GM12875 (cell line): ENCODE measurements around the gene MAMLD1.

ENCODE experiments used
- H3K4me3 ChIP-seq: one replicate; pipeline ENCODE4 v1.5.1; 2011; ENCODE audit warnings: low read depth, low read length, control low read depth
- TF ChIP-seq, protein P1 (sequence below): IDR thresholded peaks from 2 replicates; pipeline ENCODE4 v1.5.1; 2011; ENCODE audit warnings: low read depth, mild to moderate bottlenecking, control low read depth, inconsistent platforms, low read length, moderate library complexity, borderline replicate concordance; ENCODE audit not compliant: insufficient read depth

The MAMLD1 gene

DNA sequence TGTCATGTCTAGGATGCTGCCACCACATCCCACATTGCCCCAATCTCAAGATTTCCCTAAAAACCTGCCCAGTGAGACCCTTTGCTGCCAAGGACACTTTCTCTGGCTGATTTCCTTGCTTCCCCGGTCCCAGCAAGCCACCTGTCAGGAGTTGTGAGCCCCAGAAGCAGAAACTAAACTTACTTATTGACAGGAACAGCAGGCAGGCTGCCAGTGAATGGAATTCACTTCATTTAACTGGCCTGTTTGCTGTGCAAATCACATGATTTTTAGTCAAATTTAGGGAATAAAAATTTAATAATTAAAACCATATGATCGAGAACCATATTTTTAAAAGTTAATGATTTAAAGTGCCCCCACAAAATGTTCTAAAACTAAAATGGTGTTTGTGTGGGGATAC is 48.5 kb downstream of the MAMLD1 start:
- H3K4me3 ChIP-seq, result no peak overlapping the region
- TF ChIP-seq, protein P1, sequence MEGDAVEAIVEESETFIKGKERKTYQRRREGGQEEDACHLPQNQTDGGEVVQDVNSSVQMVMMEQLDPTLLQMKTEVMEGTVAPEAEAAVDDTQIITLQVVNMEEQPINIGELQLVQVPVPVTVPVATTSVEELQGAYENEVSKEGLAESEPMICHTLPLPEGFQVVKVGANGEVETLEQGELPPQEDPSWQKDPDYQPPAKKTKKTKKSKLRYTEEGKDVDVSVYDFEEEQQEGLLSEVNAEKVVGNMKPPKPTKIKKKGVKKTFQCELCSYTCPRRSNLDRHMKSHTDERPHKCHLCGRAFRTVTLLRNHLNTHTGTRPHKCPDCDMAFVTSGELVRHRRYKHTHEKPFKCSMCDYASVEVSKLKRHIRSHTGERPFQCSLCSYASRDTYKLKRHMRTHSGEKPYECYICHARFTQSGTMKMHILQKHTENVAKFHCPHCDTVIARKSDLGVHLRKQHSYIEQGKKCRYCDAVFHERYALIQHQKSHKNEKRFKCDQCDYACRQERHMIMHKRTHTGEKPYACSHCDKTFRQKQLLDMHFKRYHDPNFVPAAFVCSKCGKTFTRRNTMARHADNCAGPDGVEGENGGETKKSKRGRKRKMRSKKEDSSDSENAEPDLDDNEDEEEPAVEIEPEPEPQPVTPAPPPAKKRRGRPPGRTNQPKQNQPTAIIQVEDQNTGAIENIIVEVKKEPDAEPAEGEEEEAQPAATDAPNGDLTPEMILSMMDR, result no peak

DNA sequence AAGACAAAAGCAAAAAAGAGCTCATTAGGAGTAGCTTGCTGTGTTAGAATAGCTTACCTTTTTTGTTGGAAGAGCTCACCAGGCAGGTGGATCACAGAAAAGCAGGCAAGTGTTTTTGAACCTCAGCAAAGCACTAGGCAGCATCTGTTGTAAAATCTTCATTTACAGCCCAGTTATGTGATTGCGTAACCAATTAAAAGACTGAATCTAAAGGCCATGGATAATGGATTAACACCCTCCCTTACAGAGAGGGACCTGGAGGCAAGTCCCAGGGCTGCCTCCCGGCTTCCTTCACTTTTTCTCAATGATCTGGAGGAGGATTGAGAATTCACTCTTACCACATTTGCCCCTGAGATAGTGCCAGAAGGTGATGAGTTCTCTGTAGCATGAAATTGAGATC is 51.1 kb downstream of the MAMLD1 start:
- TF ChIP-seq, protein P1, result no peak
- H3K4me3 ChIP-seq, result no peak overlapping the region

DNA sequence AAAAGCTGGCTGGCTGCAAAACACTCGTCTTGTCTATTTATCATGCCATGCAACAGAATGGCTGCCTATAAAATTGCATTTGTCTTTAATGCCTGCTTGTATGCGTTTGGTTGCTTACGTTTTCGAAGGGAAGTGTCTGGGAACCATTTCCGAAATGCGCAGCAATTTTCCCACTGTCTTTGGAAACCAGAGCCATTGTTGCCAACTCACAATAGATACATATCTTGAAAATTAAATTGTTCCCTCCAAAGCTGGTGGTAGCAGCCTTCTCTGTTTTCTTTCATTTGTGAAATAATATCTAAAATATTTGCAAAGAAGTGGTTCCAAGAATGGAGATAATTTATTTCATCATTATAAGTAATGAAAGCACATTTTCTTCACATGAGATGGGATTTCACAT is 53.4 kb downstream of the MAMLD1 start:
- H3K4me3 ChIP-seq, result no peak overlapping the region
- TF ChIP-seq, protein P1, result no peak

DNA sequence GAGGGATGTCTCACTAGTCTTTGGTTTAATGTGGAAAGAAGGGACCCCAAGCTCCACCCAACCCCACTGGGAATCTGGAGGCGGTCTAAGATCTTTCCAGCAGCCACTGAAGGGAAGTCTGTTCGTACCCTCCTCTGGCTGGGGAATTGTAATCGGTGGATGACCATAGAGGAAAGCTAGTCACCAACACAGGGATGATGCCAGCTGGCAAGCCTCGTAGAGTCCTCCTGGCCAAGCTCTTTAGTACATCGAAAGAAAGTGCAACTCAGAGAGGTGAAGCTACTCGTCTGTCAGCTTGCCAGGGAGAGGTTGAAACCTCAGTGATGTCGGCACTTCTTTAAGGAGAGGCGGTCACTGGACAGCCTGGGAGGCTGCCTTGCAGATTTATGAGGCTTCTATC is 58.7 kb downstream of the MAMLD1 start:
- TF ChIP-seq, protein P1, result no peak
- no peak overlapping the region for H3K4me3 ChIP-seq

DNA sequence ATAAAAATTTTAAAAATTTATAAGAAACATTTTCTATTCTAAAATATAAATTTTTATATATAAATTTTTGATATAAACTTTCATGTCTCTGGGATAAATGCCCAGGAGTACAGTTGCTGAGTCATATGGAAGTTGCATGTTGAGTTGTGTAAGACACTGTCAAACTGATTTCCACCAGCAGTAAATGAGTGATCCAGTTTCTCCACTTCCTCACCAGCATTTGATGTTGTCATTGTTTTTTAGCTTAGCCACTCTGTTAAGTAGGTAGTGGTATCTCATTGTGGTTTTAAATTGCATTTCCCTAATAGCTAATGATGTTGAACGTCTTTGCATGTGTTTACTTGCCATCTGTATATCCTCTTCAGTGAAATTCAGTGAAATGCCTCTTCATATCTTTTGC is 66.5 kb downstream of the MAMLD1 start:
- TF ChIP-seq, protein P1, result no peak
- no peak overlapping the region for H3K4me3 ChIP-seq

DNA sequence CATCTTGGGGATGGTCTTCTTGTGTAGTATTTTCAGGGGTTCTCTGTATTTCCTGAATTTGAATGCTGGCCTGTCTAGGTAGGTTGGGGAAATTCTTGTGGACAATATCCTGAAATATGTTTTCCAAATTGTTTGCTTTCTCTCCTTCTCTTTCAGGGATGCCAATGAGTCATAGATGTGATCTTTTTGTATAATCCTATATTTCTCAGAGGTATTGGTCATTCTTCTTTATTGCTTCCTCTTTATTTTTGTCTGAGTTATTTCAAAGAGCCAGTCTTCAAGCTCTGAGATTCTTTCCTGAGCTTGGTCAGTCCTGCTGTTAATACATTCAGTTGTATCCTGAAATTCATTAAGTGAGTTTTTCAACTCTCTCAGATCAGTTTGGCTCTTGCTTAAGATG is 73.1 kb downstream of the MAMLD1 start:
- TF ChIP-seq, protein P1, result no peak

DNA sequence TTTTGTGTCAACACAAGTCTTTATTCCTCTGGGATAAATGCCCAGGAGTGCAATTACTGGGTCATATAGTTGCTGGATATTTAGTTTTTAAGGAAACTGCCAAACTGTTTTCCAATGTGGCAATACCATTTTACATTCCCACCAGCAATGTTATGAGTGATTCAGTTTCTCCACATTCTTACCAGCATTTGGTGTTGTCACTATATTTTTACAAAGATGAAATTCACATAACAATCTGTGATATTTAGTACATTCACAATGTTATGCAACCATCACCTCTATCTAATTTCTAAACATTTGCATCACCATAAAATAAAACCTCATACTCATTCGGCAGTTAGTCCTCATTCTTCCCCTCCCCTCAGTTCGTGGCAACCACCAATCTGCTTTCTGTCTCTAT is 75.0 kb downstream of the MAMLD1 start:
- H3K4me3 ChIP-seq, result no peak overlapping the region
- TF ChIP-seq, protein P1, result no peak

More for the DNA sequence above, 73.1 kb downstream of the MAMLD1 start:
- no peak overlapping the region for H3K4me3 ChIP-seq
